SJCRH30 (cell line): Measurements from ENCODE around the gene VSX1. TPM values are rescaled to one million over a fixed set of nuclear protein-coding genes. Genes with fewer than 3 reads are reported as not detected.

Experiments used
- DNase-seq, 2 experiments: peaks; one replicate each; pipeline ENCODE4 v3.0.0-alpha.2; 2015 to 2020
- H3K27ac ChIP-seq: fragments of 250-450 bp; sonication (Bioruptor Pico); 2 replicates; pipeline ENCODE4 v1.5.1; 2020; ENCODE audit warnings: mild to moderate bottlenecking, moderate library complexity
- H3K27me3 ChIP-seq: fragments of 250-450 bp; sonication (Bioruptor Pico); 2 replicates; pipeline ENCODE4 v1.5.1; 2020; ENCODE audit warnings: mild to moderate bottlenecking, moderate library complexity
- H3K36me3 ChIP-seq: fragments of 250-450 bp; sonication (Bioruptor Pico); 2 replicates; pipeline ENCODE4 v1.5.1; 2020; ENCODE audit warnings: mild to moderate bottlenecking, moderate library complexity
- H3K4me1 ChIP-seq: fragments of 250-450 bp; sonication (Bioruptor Pico); 2 replicates; pipeline ENCODE4 v1.5.1; 2020; ENCODE audit warnings: mild to moderate bottlenecking, moderate library complexity
- H3K4me3 ChIP-seq: fragments of 250-450 bp; sonication (Bioruptor Pico); 2 replicates; pipeline ENCODE4 v1.5.1; 2020; ENCODE audit warnings: mild to moderate bottlenecking, moderate library complexity
- H3K9me3 ChIP-seq: fragments of 250-450 bp; sonication (Bioruptor Pico); replicated peaks from 2 replicates; pipeline ENCODE4 v1.5.1; 2020; ENCODE audit warnings: mild to moderate bottlenecking, moderate library complexity
- total RNA-seq: library from RNA; depleted of rRNA; stranded (reverse); fragments of >200 nt; shearing (Covaris generic); gene quantifications from 2 replicates; pipeline ENCODE4 v1.2.3, GENCODE V29; 2014

Gene VSX1
- total RNA-seq, 1 experiment from 2014 or later = 0.06 TPM

DNA sequence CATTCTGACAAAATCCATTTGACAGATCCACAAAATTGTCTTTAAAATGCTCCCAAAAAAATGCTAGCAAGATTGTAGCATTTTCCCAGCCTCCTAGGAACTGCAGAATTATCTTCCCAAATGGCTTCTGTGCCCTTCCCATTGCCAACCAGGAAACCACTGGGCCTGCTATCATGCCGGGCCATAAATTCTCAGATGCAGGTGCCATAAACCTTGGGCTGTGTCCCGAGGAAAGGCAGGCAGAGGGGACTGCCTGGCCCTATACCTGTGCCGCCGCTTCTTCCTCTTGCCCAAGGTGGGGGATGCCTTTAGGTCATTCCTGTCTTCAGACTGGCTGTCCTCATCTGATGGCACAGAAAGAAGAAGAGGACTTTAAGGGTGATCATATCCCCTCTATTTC lies 2.8 kb downstream of the VSX1 start:
- H3K27me3 ChIP-seq = no peaks in the 10 kb centered on the region
- DNase-seq = no peak

DNA sequence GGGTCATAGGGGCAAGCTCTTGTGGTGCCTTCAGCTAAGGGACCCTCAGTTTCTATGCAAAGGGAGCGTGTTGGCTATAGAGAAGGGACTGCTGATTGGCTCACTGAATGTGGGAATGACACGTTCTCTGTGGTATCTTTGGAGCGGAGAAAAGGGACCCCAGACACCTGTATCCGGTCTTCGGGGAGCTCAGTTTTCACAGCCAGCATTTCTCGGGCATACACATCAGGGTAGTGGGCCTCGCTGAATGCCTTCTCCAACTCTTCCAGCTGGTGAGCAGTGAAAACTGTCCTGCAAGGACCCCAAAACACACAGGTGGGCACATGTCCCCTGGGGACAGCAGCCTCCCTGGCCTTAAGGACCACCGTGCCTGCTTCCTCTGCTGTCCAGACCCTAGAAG lies 3.3 kb downstream of the VSX1 start:
- H3K9me3 ChIP-seq = no peaks in the 10 kb centered on the region
- H3K27me3 ChIP-seq = no peaks in the 10 kb centered on the region
- no peak overlapping the region for H3K4me3 ChIP-seq
- DNase-seq = no peak
- H3K27ac ChIP-seq = no peak overlapping the region
- H3K4me1 ChIP-seq = peaks cover 6% of the 10 kb centered on the region
- H3K36me3 ChIP-seq = no peaks in the 10 kb centered on the region

More for the DNA sequence above, 2.8 kb downstream of the VSX1 start:
- H3K4me1 ChIP-seq = peaks cover 6% of the 10 kb centered on the region
- H3K4me3 ChIP-seq = no peak overlapping the region
- H3K36me3 ChIP-seq = no peaks in the 10 kb centered on the region
- H3K27ac ChIP-seq = no peak overlapping the region
- no peaks in the 10 kb centered on the region for H3K9me3 ChIP-seq

DNA sequence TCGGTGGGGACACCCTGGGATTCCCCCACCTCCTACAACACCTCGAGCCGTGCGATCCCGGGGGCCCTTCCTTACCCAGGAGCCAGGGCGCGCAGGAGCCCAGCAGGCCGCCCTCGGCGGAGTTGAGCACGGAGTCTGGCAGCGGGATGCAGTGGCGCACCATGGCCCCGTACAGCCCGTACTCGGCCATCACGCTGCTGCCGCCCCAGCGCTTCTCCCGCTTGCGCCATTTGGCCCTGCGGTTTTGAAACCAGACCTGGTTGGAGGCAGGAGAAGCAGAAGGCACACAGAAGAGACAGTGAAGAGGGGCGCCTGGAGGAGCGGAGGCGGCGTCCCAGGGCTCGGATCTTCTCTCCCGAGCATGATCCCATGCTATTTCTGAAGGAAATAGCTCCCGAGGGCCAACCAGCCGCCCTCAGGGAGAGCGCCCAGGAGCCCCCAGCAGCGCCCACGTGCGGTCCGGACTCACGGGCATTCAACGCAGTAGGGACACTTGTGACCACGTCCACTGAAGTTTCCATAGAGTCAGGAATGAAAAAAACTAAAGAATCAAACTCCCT lies 4.3 kb downstream of the VSX1 start:
- Histone ChIP-seq H3K4me1 (peaks cover 6% of the 10 kb centered on the region), H3K27me3 (no peaks in the 10 kb centered on the region), H3K27ac (no peak overlapping the region; the same call in 1 of the 2 replicates), H3K4me3 (peak overlapping the region; percentile 48), H3K9me3 (no peaks in the 10 kb centered on the region), H3K36me3 (no peaks in the 10 kb centered on the region)
- peak; percentile 46 to 54 for DNase-seq

DNA sequence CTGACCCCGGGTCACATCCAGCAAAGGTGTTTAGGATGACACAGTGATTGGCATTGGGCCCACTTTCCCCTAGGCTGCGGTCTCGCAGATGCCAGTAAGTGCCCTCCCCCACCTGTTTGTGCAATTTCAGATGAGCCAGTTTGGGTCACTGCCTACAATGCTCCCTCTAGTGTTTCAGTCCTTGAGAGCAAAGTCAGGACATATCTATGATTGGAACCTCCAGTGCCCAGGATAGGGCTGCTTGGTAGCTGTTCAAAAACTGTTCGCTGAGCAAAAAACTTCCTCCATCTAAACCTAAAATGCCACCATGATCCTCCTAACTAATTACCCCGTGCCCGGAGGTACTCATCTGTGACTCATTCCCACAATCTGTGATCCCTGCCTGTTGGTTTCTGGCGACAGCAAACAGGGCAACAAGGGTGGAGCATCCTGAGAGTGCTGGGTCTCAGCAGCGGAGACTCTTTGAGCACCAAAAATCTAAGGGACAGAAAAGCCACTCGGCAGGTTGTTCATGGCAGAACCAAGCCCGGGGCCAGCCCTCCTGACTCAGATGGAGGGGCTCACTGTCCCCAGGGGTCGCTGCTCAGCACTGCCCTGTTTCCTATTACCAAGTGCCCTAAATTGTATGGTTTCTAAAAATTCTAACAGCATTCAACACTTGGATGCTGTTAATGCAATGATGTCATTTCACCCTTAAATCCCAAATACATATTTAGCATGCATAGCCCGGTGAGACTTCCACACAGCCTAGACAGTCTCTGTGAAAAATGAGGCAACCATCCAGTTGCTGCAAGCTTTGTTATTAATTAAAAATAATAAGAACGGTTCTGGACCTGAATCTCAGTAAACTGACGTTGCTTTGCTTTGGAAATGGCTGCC lies 5.0 kb downstream of the VSX1 start:
- Histone ChIP-seq H3K27me3 (no peaks in the 10 kb centered on the region), H3K36me3 (no peaks in the 10 kb centered on the region), H3K27ac (no peak overlapping the region), H3K4me3 (peak overlapping the region; percentile 48), H3K9me3 (no peaks in the 10 kb centered on the region), H3K4me1 (peaks cover 6% of the 10 kb centered on the region)
- peak in 1 of 2 experiments; percentile 51 for DNase-seq

DNA sequence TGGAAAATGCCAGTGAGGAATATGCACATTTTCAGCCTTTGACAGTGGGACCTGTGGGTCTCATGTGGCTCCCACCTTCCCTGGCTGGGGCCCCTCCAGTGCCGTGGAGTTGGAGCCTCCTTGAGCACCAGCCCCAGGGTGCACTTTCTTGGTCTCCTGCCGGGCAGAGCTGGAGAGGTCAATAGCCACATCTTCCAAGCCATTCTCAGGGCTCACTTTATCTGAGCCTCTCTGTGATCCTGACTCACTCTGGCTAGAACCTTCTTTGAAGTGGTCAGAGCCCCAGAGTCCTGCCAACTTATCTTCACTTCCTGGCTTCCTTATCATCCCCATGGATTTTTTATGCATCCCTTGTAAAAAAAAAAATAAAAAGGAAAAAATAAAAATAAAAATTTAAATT lies 5.7 kb downstream of the VSX1 start:
- Histone ChIP-seq H3K27ac (no peak overlapping the region), H3K4me1 (peaks cover 6% of the 10 kb centered on the region), H3K9me3 (no peaks in the 10 kb centered on the region), H3K27me3 (no peaks in the 10 kb centered on the region), H3K4me3 (no peak overlapping the region), H3K36me3 (no peaks in the 10 kb centered on the region)
- no peak for DNase-seq

DNA sequence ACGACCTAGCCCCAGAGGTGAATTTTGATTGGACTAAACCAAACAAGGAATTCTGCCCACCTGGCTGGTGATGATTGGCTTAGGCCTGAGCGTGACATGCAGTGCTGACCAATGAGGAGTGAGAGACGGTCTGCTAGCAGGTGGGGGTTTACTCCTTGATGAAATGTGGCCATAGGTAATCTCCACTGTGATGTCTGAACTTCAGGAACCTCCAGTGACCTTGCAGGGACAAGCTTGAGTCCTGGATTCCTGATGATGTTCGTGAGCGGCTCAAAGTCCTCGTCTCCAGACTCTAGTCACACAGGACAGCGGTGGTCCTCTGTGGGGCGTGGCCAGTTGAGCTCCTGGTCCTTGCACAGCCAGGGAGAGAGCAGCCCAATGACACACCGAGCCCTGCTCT lies 8.4 kb downstream of the VSX1 start:
- peaks cover 6% of the 10 kb centered on the region for H3K4me1 ChIP-seq
- no peaks in the 10 kb centered on the region for H3K27me3 ChIP-seq
- no peak for DNase-seq
- H3K9me3 ChIP-seq = no peaks in the 10 kb centered on the region
- H3K36me3 ChIP-seq = no peaks in the 10 kb centered on the region
- H3K4me3 ChIP-seq = no peak overlapping the region
- H3K27ac ChIP-seq = no peak overlapping the region

DNA sequence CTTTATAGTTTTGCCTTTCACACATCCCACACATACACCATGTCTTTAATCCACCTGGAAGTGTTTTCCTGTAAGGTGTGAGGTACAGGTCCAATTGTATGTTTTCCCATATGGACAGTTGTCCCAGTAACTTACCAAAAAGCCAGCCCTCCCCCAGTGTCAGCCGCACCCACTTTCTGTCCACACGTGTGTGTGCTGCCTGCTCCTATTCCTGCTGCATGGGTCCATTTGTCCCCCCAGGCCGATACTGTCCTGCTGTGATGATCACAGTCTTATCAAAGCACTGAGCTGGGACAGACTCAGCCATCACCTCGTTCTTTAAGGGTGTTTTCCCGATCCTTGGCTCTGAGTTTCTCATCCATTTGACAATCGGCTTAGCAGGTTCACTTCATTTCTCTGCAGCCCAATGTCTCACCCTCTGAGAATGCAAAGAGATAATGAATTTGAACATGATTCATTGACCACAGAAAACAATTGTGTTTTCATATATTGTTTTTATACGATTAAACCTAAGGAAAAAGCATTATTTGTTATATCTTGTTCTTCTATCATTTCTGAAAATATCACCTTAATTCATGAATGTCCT lies 9.6 kb downstream of the VSX1 start:
- no peak for DNase-seq
- no peaks in the 10 kb centered on the region for H3K27me3 ChIP-seq
- H3K9me3 ChIP-seq = no peaks in the 10 kb centered on the region
- H3K36me3 ChIP-seq = no peaks in the 10 kb centered on the region
- no peak overlapping the region for H3K27ac ChIP-seq
- H3K4me1 ChIP-seq = peaks cover 6% of the 10 kb centered on the region
- no peak overlapping the region for H3K4me3 ChIP-seq

DNA sequence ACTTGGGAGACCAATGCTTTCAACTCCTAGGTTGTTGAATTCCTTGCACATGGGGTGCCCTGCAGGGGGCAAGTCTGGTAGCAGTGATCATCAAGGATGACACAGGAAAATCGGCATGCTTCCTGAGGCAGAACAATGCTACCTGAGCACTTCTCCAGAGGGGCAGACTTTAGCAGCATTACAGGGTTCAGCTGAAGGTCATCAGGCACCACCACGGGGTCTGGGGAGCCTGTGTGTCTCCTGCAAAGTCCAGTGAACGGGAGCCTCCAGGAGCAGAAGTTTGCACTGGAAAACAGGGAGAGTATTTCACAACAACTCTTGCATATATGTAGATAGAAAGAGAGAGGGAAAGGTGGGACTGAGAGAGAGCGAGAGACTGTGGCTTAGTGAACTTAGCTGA lies 10.2 kb downstream of the VSX1 start:
- Histone ChIP-seq H3K27me3 (no peaks in the 10 kb centered on the region), H3K27ac (no peak overlapping the region), H3K4me1 (peaks cover 2% of the 10 kb centered on the region), H3K36me3 (no peaks in the 10 kb centered on the region), H3K4me3 (no peak overlapping the region), H3K9me3 (no peaks in the 10 kb centered on the region)
- DNase-seq = no peak

DNA sequence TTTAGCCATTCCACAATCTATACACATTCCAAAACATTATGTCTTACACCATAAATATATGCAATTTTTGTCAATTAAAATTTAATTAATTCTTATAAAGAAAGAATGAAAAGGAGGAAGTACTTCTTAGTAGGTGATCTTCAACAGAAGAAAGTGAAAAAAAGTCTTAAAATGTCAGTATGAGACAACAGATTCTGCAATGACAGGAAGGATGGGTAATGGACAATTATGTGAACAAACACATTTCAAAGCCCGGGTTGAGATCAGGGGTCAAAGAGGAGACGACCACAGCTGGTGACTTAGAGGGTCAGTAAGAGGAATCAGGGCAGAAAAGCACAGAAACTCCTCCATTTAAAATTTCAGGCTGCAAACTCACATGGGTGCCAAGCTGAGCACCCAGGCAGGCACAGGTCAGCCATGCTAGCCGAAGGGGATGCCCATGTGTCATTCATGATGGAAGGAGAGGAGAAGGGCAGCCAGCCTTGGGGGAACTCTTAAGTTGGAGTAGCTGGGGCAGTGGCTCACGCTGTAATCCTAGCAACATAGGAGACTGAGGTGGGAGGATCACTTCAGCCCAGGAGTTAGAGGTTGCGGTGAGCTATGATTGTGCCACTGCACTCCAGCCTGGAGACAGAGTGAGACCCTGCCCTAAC lies 11.0 kb downstream of the VSX1 start:
- H3K27ac ChIP-seq = no peak overlapping the region
- H3K27me3 ChIP-seq = no peaks in the 10 kb centered on the region
- DNase-seq = no peak
- H3K36me3 ChIP-seq = no peaks in the 10 kb centered on the region
- H3K9me3 ChIP-seq = no peaks in the 10 kb centered on the region
- no peaks in the 10 kb centered on the region for H3K4me1 ChIP-seq
- H3K4me3 ChIP-seq = no peak overlapping the region

DNA sequence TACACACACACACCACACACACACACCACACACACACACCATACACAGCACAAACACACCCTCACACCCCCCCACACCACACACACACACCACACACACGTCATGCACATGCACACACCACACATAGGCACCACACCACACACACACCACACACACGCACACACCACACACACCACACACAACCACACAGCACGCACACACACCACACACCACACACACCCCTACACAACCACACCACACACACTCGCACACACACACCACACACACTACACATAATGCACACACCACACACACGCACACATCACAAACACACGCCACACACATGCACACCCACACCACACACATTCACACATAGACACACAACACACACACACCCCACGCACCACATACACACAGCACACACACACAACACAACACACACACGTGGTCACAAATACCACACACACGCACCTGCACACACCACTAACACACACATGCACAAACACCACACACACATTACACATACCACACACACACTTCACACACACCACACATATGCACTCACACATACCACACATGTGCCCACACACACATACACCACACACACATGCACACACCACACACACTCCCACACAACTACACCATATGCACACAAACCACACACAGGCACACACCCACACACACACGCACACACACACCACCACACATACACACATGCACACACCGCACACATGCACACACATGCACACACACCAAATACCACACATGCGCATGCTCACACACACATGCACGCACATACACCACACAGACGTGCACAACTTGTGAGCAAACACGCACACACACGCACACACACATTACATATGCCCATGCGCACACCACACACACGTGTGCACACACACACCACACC lies 14.6 kb downstream of the VSX1 start:
- Histone ChIP-seq H3K36me3 (no peaks in the 10 kb centered on the region), H3K9me3 (no peaks in the 10 kb centered on the region), H3K27ac (no peak overlapping the region), H3K27me3 (no peaks in the 10 kb centered on the region), H3K4me3 (no peak overlapping the region), H3K4me1 (no peaks in the 10 kb centered on the region)
- no peak for DNase-seq

DNA sequence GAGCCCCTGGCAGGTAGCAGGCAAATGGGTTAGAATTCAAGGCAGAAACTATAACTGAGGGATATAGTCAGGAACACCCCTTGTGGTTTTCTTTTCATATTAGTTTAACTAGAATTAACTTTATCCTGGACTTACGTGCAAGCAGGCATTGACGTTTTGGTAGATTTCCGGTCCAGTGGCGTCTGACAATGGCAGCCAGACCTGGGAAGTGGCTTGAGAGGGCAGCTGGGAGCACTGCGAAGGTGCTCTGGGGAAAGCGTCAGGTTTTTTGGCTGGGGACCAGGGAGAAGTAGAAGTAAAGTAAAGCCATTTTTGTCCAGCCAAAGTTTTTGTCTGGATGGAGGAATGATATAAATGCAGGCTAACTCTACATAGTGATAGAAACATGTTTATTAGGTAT lies 15.6 kb downstream of the VSX1 start:
- DNase-seq = peak in 1 of 2 experiments; percentile 34
- Histone ChIP-seq H3K27ac (no peak overlapping the region), H3K27me3 (no peaks in the 10 kb centered on the region)

DNA sequence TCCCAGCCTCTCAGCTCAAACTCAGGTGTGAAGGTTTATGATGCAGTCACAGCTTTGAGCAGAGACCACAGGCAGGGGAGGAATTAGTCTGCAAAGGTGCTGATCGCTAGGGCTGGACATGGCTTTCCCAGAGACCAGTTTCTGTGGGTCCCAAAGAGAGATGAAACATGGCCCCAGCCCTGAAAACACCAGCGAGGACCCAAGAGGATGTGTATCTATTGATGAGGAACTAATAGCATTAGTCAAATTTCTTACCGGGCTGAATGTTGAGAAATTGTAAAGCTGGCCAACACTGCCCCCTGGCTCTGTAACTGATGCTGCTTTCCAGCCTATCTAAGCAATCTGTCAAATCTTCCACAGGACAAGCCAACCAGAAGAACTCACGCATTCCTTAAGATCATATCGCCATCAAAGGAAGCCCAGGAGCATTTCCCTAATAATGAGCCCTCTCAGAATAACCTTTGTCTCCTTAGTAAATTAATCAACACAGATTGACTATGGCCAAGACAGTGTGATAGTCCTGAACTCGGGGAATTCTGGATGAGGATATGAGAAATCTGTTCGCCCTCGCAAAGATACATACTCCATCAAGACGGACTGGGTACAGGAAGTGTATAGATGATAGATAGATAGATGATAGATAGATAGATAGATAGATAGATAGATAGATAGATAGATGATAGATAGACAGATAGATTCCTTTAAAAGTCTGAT lies 16.2 kb downstream of the VSX1 start:
- Histone ChIP-seq H3K4me1 (no peaks in the 10 kb centered on the region), H3K9me3 (no peaks in the 10 kb centered on the region), H3K27ac (no peak overlapping the region), H3K36me3 (no peaks in the 10 kb centered on the region), H3K27me3 (no peaks in the 10 kb centered on the region), H3K4me3 (no peak overlapping the region)
- peak; percentile 33 to 78 for DNase-seq

More for the DNA sequence above, 15.6 kb downstream of the VSX1 start:
- Histone ChIP-seq H3K4me1 (no peaks in the 10 kb centered on the region), H3K9me3 (no peaks in the 10 kb centered on the region), H3K4me3 (no peak overlapping the region), H3K36me3 (no peaks in the 10 kb centered on the region)

DNA sequence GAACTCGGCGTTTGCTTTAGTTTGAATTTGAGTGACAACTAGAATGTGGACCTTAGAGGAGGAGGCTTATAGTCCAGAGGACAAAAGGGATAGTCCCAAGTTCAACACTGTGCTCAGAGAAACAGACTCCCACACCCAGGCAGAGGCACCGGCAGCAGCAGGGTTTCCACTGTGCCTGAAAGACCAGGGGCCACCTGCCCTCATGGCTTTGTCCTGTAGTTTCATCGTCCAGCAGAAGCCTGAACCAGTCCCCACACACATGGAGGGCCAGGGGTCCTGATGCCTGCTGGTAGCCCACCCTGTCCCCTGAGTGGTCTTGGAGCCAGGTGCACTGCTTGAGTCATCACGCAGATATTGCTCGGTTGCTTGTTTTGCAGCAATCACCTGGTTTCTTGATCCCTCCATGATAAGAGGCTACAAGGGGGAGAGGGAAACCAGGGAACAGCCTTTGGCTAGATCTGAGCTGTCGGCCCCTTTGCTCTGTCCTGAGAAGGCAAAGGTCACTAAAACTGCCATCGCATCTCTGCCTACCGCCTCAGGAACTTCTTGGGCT lies 16.8 kb downstream of the VSX1 start:
- Histone ChIP-seq H3K9me3 (no peaks in the 10 kb centered on the region), H3K27me3 (no peaks in the 10 kb centered on the region), H3K27ac (no peak overlapping the region), H3K4me3 (no peak overlapping the region), H3K4me1 (no peaks in the 10 kb centered on the region), H3K36me3 (no peaks in the 10 kb centered on the region)
- DNase-seq = no peak
